Measurements from ENCODE around the gene DPP10.

DNA sequence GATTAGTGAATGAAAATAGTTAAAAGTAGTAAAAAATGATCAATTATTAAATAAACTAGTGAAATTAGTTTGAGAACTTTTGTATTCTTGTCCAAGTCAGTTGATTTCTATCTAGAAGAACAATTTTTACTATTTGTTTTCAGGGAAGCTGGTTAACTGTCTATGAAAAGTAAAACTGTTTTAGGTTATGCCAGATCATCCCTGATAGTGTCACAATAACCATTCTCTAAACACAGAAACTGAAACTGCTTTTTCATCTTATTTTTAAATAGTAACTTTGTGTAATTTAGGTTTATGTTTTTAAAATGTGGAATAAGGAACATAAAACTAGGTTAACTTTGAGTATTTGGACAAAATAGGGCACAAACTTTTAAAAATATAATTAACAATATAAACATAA lies 1087.2 kb downstream of the DPP10 start:
- TF ChIP-seq POLR2A (IDR thresholded peaks at IDR 0.05): no peak
- no peak for TF ChIP-seq CTCF (IDR thresholded peaks at IDR 0.05)

Data from body of pancreas (tissue), 4 donors.